Stimulated activated CD8-positive, alpha-beta memory T cell treated with anti-CD3 and anti-CD28 coated beads, Interleukin-12 subunit alpha, Interleukin-12 subunit beta, amount 100 ng/mL, for 24 hours (primary cell): Measurements from ENCODE around the gene ENAH.
"Not testable (repeated sequence)": the region's sequence is repeated elsewhere in the genome, so short reads cannot be mapped to it uniquely, and the experiment has no call there.

Experiments
- DNase-seq: peaks from one replicate; pipeline ENCODE4 v3.0.0-alpha.2; 2020; ENCODE audit errors: extremely low read depth

Gene ENAH

DNA sequence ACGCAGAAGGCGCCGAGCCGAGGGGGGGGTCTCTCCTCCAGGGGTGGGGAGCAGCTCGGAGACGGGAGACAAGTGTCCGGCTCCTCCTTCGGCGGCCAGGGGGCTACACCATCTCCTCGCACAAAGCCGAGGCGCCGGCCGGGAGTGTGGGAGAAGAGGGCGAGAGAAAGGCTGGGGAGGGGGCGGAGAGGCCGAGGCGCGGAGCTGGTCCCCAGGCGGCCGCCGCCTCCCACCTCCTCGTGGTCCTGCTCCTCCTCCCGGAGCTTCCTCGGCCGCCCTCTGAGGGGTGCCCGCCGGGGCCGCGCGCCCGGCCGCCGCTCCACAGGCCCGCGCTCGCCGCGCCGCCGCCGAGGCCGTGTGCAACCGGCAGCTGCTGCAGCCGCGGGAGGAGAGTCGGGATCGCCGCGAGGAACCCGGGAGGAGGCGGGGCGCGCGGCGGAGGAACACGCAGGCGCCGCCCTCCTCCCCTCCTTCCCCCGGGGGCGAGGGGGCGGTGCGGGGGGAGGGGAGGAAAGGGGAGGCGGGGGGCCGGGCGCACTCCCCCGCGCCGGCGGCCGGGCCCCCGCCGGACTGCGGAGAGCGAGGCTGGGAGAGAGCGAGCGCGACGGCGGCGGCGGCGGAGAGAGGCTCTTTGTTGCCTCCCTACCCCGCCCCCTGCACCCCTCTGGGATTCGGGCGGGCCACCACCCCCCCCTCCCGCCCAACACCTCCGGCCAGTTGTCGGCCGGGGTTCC is at the start of gene ENAH:
TSS of gene ENAH (minus strand) at position 395 of the 734 bp plus-strand sequence. CDS start 433 bp downstream, outside the sequence.
- no peak for DNase-seq

DNA sequence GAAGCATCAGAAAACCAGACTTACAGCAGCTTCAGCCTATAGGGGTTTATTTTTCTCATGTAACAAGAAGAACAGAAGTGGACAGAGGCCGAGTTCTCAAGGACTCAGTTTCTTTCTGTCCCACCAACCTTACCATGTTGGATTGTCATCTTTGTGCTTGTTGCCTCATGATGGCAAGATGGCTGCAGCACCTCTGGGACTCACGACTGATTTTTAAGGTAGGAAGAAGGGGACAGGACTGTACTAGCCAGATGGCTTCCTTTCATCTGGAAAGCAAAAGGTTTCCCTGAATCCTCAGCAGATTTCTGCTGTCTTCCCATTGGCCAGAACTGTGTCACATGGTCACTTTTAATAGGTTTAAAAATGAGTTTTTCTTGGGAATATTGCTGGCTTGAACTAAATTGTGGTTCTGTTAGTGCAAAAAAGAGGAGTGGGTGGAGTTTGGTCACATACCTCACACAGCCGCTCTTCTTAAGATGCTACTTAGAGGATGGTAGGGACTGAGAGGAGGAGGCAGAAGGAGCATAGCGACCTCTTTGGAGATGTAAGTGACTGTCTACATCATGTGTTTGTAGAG is 48.1 kb upstream of the ENAH start:
- DNase-seq = no peak

GRCh38 chr1:225700164-225700821 is 47.4 kb upstream of the ENAH start:
- DNase-seq = no peak

GRCh38 chr1:225699336-225699735 is 46.4 kb upstream of the ENAH start:
- DNase-seq = no peak

DNA sequence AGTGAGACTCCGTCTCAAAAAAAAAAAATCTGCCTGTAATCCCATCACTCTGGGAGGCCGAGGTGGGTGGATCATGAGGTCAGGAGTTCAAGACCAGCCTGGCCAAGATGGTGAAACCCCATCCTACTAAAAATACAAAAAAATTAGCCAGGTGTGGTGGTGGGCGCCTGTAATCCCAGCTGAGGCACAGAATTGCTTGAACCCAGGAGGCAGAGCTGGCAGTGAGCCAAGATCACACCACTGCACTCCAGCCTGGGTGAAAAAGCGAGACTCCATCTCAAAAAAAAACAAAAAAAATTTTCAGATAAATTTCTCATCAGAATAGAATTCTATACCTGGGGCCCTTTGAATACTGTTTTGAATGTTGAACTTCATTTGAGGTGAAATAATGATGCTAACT is 45.3 kb upstream of the ENAH start:
- not testable (repeated sequence) for DNase-seq

DNA sequence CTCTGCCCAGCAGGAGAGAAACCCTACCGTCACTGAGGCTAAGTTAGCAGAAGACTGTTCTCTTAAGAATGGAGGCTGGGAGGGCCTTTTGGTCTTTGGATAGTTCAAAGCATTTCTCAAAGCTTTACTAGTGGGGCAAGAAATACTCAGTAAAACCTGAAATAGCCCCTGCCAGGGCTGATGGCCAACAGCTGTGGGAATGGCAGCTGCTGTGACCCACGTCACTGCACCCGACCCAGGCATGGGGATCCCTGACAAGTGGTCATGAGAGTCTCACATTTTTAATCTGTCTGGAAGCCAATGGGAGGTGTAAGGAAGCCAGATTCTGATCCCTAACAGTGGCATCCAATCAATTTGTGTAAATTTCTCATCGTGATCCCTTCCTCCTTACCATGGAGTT is 44.5 kb upstream of the ENAH start:
- no peak for DNase-seq

GRCh38 chr1:225695578-225696337 is 42.8 kb upstream of the ENAH start:
- no peak for DNase-seq

GRCh38 chr1:225694151-225694603 is 41.3 kb upstream of the ENAH start:
- DNase-seq = no peak

DNA sequence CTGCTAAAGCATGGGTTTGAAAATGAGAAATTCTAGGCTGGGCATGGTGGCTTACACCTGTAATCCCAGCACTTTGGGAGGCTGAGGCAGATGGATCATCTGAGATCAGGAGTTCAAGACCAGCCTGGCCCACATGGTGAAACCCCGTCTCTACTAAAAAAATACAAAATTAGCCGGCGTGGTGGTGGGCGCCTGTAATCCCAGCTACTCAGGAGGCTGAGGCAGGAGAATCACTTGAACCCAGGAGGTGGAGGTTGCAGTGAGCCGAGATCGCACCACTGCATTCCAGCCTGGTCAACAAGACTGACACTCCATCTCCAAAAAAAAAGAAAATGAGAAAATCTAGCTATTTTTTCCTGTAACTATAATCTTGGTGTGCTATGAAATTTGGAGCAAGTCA is 40.8 kb upstream of the ENAH start:
- DNase-seq = not testable (repeated sequence)

- DNase-seq = no peak
Observed at GRCh38 chr1:225693085-225693696, 40.3 kb upstream of the ENAH start.

DNA sequence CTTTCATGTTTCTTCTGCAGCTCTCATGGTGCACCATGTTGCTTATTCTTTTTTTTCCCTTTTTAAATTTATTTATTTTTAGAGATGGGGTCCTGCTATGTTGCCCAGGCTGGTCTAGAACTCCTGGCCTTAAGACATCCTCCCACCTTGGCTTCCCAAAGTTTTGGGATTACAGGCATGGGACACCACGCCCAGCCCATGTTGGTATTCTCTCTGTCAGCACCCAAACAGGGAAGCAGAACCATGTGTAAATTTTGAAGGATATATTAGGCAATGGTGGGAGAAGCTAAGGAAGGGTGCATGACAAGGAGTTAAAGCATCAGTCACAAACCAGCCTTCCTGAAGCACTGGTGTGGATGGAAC is 39.6 kb upstream of the ENAH start:
- DNase-seq = no peak

GRCh38 chr1:225691861-225692516 is 39.1 kb upstream of the ENAH start:
- no peak for DNase-seq

DNA sequence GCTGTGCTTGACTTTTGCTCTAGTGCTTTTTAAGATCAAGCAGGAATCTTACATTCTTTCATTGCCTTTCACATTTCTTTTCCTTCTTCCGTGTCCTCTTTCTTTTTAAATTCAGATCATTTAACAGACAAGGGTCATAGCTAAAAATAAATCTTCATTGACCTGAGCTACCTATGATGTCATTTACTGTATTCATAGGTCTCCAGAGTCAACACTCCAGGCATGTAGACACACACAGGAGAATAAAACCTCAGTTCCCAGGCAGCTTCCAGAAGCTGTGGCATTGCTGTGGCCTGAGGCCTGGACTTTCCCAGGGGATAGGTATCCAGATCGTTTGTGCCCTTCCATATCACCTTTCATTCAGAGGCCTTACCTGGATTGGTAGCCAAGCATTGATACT is 38.5 kb upstream of the ENAH start:
- no peak for DNase-seq

DNA sequence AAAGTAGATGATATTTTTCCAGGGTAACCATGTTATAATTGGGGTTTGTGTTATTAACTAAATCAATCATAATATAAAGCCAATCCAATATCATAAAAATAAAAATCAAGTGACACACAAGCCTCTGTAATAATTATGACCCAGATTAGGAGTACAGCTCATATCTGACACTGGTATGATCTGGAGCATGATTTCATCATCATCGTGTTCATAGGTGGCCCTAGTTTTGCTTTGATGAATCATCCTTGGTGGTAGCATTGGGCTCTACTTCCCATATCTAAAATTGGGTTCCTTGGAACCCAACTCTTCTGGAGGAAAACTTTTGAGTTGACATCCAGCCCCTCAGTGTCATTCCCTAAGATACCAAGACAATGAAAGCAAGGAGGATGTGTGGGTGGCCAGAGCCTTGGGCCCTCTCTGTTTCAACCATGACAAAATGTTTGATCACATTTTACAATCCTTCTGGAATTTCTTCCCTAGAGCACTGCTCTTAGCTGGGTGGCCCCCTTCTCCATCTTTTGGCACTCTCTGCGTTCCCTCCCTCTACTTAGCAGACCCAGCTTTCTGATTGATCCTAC is 37.0 kb upstream of the ENAH start:
- no peak for DNase-seq

- no peak for DNase-seq
Observed at GRCh38 chr1:225688345-225688744, 35.4 kb upstream of the ENAH start.

- DNase-seq = no peak
Observed at GRCh38 chr1:225685476-225686176, 32.7 kb upstream of the ENAH start.

DNA sequence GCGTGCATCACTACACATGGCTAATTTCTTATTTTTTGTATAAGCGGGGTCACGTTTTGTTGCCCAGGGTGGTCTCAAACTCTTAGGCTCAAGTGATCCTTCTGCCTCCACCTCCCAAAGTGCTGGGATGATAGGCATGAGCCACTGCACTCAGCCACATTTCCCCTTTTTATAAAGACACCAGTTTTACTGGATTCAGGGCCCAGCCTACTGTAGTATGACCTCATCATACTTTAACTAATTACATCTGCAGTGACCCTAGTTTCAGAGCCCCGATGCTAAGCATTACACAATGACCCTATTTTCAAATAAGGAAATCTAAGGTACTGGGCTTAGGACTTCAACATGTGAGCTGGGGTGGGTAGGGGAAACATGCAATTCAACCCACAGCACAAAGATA is 31.8 kb upstream of the ENAH start:
- no peak for DNase-seq

DNA sequence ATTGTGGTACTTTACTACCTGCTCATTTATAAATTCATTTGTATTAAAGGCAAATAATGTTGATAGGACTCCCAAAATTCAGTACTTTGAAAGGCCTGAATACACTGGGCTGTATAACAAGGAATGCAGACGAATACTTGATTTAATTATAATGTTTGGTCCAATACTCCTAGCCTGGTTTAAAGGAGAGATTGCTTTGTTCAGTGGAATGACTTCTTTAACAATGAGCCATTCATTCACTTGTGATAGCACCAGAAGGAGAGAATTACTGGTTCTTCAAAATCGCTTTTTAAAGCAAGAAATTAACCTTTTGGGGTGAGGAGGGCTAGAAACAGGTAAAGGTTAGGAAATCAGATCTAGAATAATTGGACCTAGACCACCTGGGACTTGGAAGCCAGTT is 28.3 kb upstream of the ENAH start:
- DNase-seq = no peak

- no peak for DNase-seq
Observed at GRCh38 chr1:225678545-225678944, 25.6 kb upstream of the ENAH start.

DNA sequence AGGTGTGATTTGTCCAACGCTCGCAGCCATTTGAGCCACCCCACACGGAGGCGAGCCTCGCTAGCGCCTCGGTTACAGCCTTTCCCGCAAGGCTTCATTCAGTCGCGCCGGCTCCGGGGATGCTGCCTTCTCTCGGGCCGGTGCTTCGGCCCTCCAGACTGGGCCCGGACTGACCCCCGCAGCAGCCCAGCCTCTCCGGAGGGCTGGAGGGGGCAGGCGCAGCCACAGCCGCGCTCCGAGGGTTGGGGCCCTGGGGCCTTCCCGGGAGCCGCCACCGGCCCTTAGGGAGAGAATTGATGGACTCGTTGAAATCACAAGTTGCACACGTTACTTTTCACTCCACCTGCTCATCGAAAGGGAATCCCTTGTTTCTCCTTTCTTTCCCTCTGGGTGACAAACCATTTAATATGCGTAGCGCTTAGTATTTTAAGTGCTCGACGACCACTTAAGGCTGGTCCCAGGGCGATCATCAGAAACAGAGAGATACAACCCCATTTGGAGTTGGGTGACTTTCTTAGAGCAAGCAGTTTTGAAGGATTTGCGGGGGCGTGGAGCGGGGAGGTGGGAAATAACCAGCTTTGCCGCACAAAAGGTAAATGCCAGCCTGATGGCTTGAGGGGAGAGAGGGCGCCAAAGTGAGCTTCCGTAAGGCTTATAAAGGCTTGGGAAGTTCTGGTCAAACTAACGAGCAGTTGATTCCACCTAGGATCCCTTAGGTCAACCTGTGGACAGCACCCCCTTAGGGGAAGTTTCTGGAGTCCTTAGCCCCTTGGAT is 24.6 kb upstream of the ENAH start:
- no peak for DNase-seq
